Esophagus muscularis mucosa (tissue), 3 donors: Measurements from ENCODE around the gene FAR2.

ENCODE experiments used
- CTCF ChIP-seq, 3 experiments: fragments of 200-600 bp in 2 of 3; fragments of 450-650 bp in 1 of 3; sonication (generic) in 2 of 3; IDR thresholded peaks; one replicate each; pipeline ENCODE4 v1.5.1; 2017 to 2019; ENCODE audit warnings: antibody characterized with exemption in 3 of 3, mild to moderate bottlenecking in 2 of 3, moderate library complexity in 1 of 3
- POLR2A ChIP-seq: fragments of 450-650 bp; IDR thresholded peaks from one replicate; pipeline ENCODE4 v1.6.1; 2017; ENCODE audit warnings: antibody characterized with exemption, moderate library complexity, mild to moderate bottlenecking, low read depth

- TF ChIP-seq CTCF (IDR thresholded peaks at IDR 0.05) = no peak
- TF ChIP-seq POLR2A = no peak
Measured at GRCh38 chr12:29207120-29207519, 58.0 kb downstream of the FAR2 start.
